Measurements from ENCODE around the gene C1orf94.

C1orf94 gene

GRCh38 chr1:34213956-34214355 is 37.2 kb downstream of the C1orf94 start:
- no peak for TF ChIP-seq CTCF (IDR thresholded peaks at IDR 0.05; ENCODE audit: insufficient read depth, low read length, poor library complexity, severe bottlenecking)
- no peak for TF ChIP-seq EZH2phosphoT487 (conservative IDR thresholded peaks at IDR 0.05; ENCODE audit: low read length)
- Histone ChIP-seq H3K9me2 (replicated peaks; ENCODE audit: insufficient read depth, low read length) (no peaks in the 10 kb centered on the region), H3K27ac (ENCODE audit: low read depth, low read length) (no peak overlapping the region), H3K79me2 (ENCODE audit: insufficient read depth, low read length) (no peaks in the 10 kb centered on the region), H3K36me3 (ENCODE audit: low read length) (no peaks in the 10 kb centered on the region), H3K4me3 (ENCODE audit: insufficient read depth, low read length, poor library complexity, severe bottlenecking) (no peak overlapping the region), H2AFZ (ENCODE audit: low read depth, low read length, severe bottlenecking) (no peak overlapping the region), H3K9me3 (ENCODE audit: insufficient read depth, low read length) (no peaks in the 10 kb centered on the region), H3F3A (ENCODE audit: insufficient read depth) (no peaks in the 10 kb centered on the region), H3K9ac (ENCODE audit: low read length) (no peak overlapping the region), H4K20me1 (ENCODE audit: low read depth, low read length) (no peaks in the 10 kb centered on the region), H3K4me2 (ENCODE audit: low read depth, low read length, poor library complexity, severe bottlenecking) (no peak overlapping the region), H3K27me3 (ENCODE audit: low read length) (no peaks in the 10 kb centered on the region)

GRCh38 chr1:34231441-34231840 is 54.7 kb downstream of the C1orf94 start:
- Histone ChIP-seq H3F3A (ENCODE audit: insufficient read depth) (no peaks in the 10 kb centered on the region), H3K27me3 (ENCODE audit: low read length) (no peaks in the 10 kb centered on the region), H3K9ac (ENCODE audit: low read length) (no peak overlapping the region), H4K20me1 (ENCODE audit: low read depth, low read length) (no peaks in the 10 kb centered on the region), H3K36me3 (ENCODE audit: low read length) (no peaks in the 10 kb centered on the region), H3K4me3 (ENCODE audit: insufficient read depth, low read length, poor library complexity, severe bottlenecking) (no peak overlapping the region), H3K27ac (ENCODE audit: low read depth, low read length) (no peak overlapping the region), H3K9me2 (replicated peaks; ENCODE audit: insufficient read depth, low read length) (no peaks in the 10 kb centered on the region), H3K79me2 (ENCODE audit: insufficient read depth, low read length) (no peaks in the 10 kb centered on the region), H3K4me2 (ENCODE audit: low read depth, low read length, poor library complexity, severe bottlenecking) (no peak overlapping the region), H2AFZ (ENCODE audit: low read depth, low read length, severe bottlenecking) (no peak overlapping the region), H3K9me3 (ENCODE audit: insufficient read depth, low read length) (no peaks in the 10 kb centered on the region)
- no peak for TF ChIP-seq EZH2phosphoT487 (conservative IDR thresholded peaks at IDR 0.05; ENCODE audit: low read length)
- no peak for TF ChIP-seq CTCF (IDR thresholded peaks at IDR 0.05; ENCODE audit: insufficient read depth, low read length, poor library complexity, severe bottlenecking)

- H3K79me2 ChIP-seq (ENCODE audit: insufficient read depth, low read length) = no peaks in the 10 kb centered on the region
- no peaks in the 10 kb centered on the region for H3K9me3 ChIP-seq (ENCODE audit: insufficient read depth, low read length)
- H3K4me3 ChIP-seq (ENCODE audit: insufficient read depth, low read length, poor library complexity, severe bottlenecking) = no peak overlapping the region
- H3K9ac ChIP-seq (ENCODE audit: low read length) = no peak overlapping the region
- H3K4me2 ChIP-seq (ENCODE audit: low read depth, low read length, poor library complexity, severe bottlenecking) = no peak overlapping the region
- no peak overlapping the region for H3K27ac ChIP-seq (ENCODE audit: low read depth, low read length)
- no peak for TF ChIP-seq CTCF (IDR thresholded peaks at IDR 0.05; ENCODE audit: insufficient read depth, low read length, poor library complexity, severe bottlenecking)
- no peak for TF ChIP-seq EZH2phosphoT487 (conservative IDR thresholded peaks at IDR 0.05; ENCODE audit: low read length)
- H3K27me3 ChIP-seq (ENCODE audit: low read length) = no peaks in the 10 kb centered on the region
- no peaks in the 10 kb centered on the region for H4K20me1 ChIP-seq (ENCODE audit: low read depth, low read length)
- no peaks in the 10 kb centered on the region for H3F3A ChIP-seq (ENCODE audit: insufficient read depth)
- H3K36me3 ChIP-seq (ENCODE audit: low read length) = no peaks in the 10 kb centered on the region
- no peak overlapping the region for H2AFZ ChIP-seq (ENCODE audit: low read depth, low read length, severe bottlenecking)
- no peaks in the 10 kb centered on the region for H3K9me2 ChIP-seq (replicated peaks; ENCODE audit: insufficient read depth, low read length)
Measured at GRCh38 chr1:34235594-34235993, 58.9 kb downstream of the C1orf94 start.
